Neural cell (in vitro differentiated cells): Measurements from ENCODE around the gene SBSN. TPM values are rescaled to one million over a fixed set of nuclear protein-coding genes. Genes with fewer than 3 reads are reported as not detected.

ENCODE experiments used
- H2AFZ ChIP-seq: fragments of 200-600, 300-800 bp; sonication (generic), shearing (Covaris generic); 2 replicates; pipeline ENCODE4 v1.6.0; 2014; ENCODE audit warnings: low read depth, mild to moderate bottlenecking, antibody characterized with exemption, low read length, moderate library complexity
- H3F3A ChIP-seq: fragments of 200-600 bp; shearing (Covaris generic); 2 replicates; pipeline ENCODE4 v1.6.1; 2016; ENCODE audit warnings: mild to moderate bottlenecking, moderate library complexity, mixed read lengths, antibody characterized with exemption, low read length; ENCODE audit not compliant: insufficient read depth, poor library complexity, severe bottlenecking
- H3K27ac ChIP-seq: fragments of 200-600, 300-800 bp; sonication (generic), shearing (Covaris generic); 2 replicates; pipeline ENCODE4 v1.5.1; 2014; ENCODE audit warnings: mild to moderate bottlenecking, low read length, moderate library complexity
- H3K27me3 ChIP-seq: fragments of 300-800, 200-600 bp; sonication (generic), shearing (Covaris generic); 2 replicates; pipeline ENCODE4 v1.6.0; 2014; ENCODE audit warnings: mild to moderate bottlenecking, low read depth, low read length, moderate library complexity; ENCODE audit not compliant: insufficient read depth
- H3K36me3 ChIP-seq: fragments of 300-800, 200-600 bp; sonication (generic), shearing (Covaris generic); 2 replicates; pipeline ENCODE4 v1.5.1; 2014; ENCODE audit warnings: mild to moderate bottlenecking, antibody characterized with exemption, low read length, moderate library complexity; ENCODE audit not compliant: insufficient read depth
- H3K4me2 ChIP-seq: fragments of 300-800, 200-600 bp; sonication (generic), shearing (Covaris generic); 2 replicates; pipeline ENCODE4 v1.6.0; 2014; ENCODE audit warnings: mild to moderate bottlenecking, low read length
- H3K4me3 ChIP-seq: fragments of 300-800, 200-600 bp; sonication (generic), shearing (Covaris generic); 2 replicates; pipeline ENCODE4 v1.5.1; 2014; ENCODE audit warnings: mild to moderate bottlenecking, low read length, moderate library complexity
- H3K79me2 ChIP-seq: fragments of 200-600 bp; shearing (Covaris generic); replicated peaks from 2 replicates; pipeline ENCODE4 v1.6.0; 2014; ENCODE audit warnings: mild to moderate bottlenecking, low read length, moderate library complexity; ENCODE audit not compliant: insufficient read depth
- H3K9ac ChIP-seq: fragments of 300-800, 200-600 bp; sonication (generic), shearing (Covaris generic); 2 replicates; pipeline ENCODE4 v1.6.1; 2016; ENCODE audit warnings: mild to moderate bottlenecking, low read length, mixed read lengths
- H3K9me2 ChIP-seq: fragments of 200-600 bp; shearing (Covaris generic); 2 replicates; pipeline ENCODE4 v1.6.1; 2016; ENCODE audit warnings: mild to moderate bottlenecking, low read length, mixed read lengths; ENCODE audit not compliant: insufficient read depth
- H3K9me3 ChIP-seq: fragments of 200-600, 300-800 bp; sonication (generic), shearing (Covaris generic); 2 replicates; pipeline ENCODE4 v1.6.1; 2016; ENCODE audit warnings: mild to moderate bottlenecking, mixed run types, low read length, moderate library complexity, mixed read lengths
- H4K20me1 ChIP-seq: fragments of 200-600 bp; shearing (Covaris generic); 2 replicates; pipeline ENCODE4 v1.6.1; 2016; ENCODE audit warnings: mild to moderate bottlenecking, mixed run types; ENCODE audit not compliant: insufficient read depth
- EP300 ChIP-seq: fragments of 450-650 bp; conservative IDR thresholded peaks from 2 replicates; pipeline ENCODE4 v1.6.1; 2014; ENCODE audit warnings: antibody characterized with exemption, mild to moderate bottlenecking, moderate library complexity; ENCODE audit not compliant: poor library complexity, severe bottlenecking
- EZH2 ChIP-seq: fragments of 200-600, 300-800 bp; shearing (Covaris generic), sonication (generic); IDR thresholded peaks from 2 replicates; pipeline ENCODE4 v1.6.1; 2014; ENCODE audit warnings: antibody characterized with exemption, low read length, borderline replicate concordance, mild to moderate bottlenecking; ENCODE audit not compliant: insufficient read depth, poor library complexity, severe bottlenecking
- MXI1 ChIP-seq: fragments of 450-650 bp; conservative IDR thresholded peaks from 2 replicates; pipeline ENCODE4 v1.6.1; 2014; ENCODE audit warnings: antibody characterized with exemption, mild to moderate bottlenecking; ENCODE audit not compliant: poor library complexity, severe bottlenecking
- POLR2AphosphoS5 ChIP-seq: IDR thresholded peaks from 2 replicates; pipeline ENCODE4 v1.6.1; 2012
- RAD21 ChIP-seq: fragments of 450-650 bp; conservative IDR thresholded peaks from 2 replicates; pipeline ENCODE4 v1.6.1; 2014; ENCODE audit warnings: antibody characterized with exemption, mild to moderate bottlenecking, moderate library complexity
- SMC3 ChIP-seq: fragments of 450-650 bp; conservative IDR thresholded peaks from 2 replicates; pipeline ENCODE4 v1.6.1; 2014; ENCODE audit warnings: antibody characterized with exemption, mild to moderate bottlenecking, moderate library complexity; ENCODE audit not compliant: poor library complexity
- TAF1 ChIP-seq: IDR thresholded peaks from 2 replicates; pipeline ENCODE4 v1.6.1; 2012; ENCODE audit warnings: low read depth
- polyA plus RNA-seq: library from polyadenylated mRNA; depleted of rRNA; stranded (reverse); fragments of >200 nt; gene quantifications from 2 replicates; pipeline ENCODE4 v1.2.3, GENCODE V29; 2014
- TF ChIP-seq, protein P1 (sequence below): fragments of 450-650 bp; IDR thresholded peaks from 2 replicates; pipeline ENCODE4 v1.5.1; 2014; ENCODE audit warnings: antibody characterized with exemption, mild to moderate bottlenecking, moderate library complexity; ENCODE audit not compliant: poor library complexity, severe bottlenecking
- TF ChIP-seq, protein P2 (sequence below): IDR thresholded peaks from 2 replicates; pipeline ENCODE4 v1.6.1; 2012; ENCODE audit warnings: borderline replicate concordance

The SBSN gene
- polyA plus RNA-seq, 1 donor from 2014 or later = not detected

DNA sequence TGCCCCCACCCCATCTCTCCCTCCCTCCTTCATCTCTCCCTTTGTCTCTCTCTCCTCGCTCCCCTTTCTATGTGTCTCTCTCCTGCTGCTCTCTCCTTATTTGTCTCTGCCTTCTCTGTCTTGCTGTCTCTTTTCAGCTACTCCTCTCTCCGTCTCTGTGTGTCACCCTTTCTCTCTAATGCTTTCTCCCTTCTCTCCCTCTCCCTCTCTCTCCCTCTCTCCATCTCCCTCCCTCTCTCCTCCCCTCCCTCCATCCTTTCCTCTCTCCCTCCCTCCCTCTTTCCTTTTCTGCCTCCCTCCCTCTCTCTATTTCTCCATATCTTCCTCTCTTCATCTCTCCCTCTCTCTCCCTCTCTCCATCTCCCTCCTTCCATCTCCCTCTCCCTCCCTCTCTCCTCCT is 34.7 kb upstream of the SBSN start:
- Histone ChIP-seq H3K9ac (no peak overlapping the region), H4K20me1 (no peaks in the 10 kb centered on the region), H3K27me3 (peaks cover 24% of the 10 kb centered on the region), H3K9me3 (no peaks in the 10 kb centered on the region), H2AFZ (no peak overlapping the region), H3K36me3 (no peaks in the 10 kb centered on the region), H3K79me2 (no peaks in the 10 kb centered on the region), H3K4me3 (no peak overlapping the region), H3K27ac (no peak overlapping the region), H3K4me2 (no peak overlapping the region), H3K9me2 (no peaks in the 10 kb centered on the region), H3F3A (no peaks in the 10 kb centered on the region)
- TF ChIP-seq, protein P1, sequence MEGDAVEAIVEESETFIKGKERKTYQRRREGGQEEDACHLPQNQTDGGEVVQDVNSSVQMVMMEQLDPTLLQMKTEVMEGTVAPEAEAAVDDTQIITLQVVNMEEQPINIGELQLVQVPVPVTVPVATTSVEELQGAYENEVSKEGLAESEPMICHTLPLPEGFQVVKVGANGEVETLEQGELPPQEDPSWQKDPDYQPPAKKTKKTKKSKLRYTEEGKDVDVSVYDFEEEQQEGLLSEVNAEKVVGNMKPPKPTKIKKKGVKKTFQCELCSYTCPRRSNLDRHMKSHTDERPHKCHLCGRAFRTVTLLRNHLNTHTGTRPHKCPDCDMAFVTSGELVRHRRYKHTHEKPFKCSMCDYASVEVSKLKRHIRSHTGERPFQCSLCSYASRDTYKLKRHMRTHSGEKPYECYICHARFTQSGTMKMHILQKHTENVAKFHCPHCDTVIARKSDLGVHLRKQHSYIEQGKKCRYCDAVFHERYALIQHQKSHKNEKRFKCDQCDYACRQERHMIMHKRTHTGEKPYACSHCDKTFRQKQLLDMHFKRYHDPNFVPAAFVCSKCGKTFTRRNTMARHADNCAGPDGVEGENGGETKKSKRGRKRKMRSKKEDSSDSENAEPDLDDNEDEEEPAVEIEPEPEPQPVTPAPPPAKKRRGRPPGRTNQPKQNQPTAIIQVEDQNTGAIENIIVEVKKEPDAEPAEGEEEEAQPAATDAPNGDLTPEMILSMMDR = no peak
- TF ChIP-seq EZH2 = no peak
- TF ChIP-seq TAF1 = no peak

DNA sequence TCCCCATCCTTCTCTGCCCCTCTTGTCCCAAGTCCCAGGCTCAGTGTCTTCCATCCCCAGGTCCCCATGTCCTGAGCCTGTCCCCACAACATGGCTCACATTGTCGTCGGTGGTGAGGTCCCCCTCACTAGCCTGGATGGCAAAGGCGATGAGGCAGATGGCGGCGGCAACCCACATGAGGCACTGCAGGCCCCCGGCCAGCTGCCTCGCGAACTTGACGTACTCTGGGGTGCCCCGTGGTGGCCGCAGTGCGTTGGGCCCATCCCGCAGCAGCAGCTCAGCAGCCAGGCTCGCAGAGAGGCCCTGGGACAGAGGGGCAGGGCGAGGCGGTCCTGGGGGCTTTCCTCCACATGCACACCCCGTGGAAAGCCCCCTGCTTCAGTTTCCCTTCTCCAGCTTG is 34.2 kb upstream of the SBSN start:
- Histone ChIP-seq H3K27me3 (peaks cover 27% of the 10 kb centered on the region), H4K20me1 (no peaks in the 10 kb centered on the region), H2AFZ (no peak overlapping the region), H3K9me2 (no peaks in the 10 kb centered on the region), H3K79me2 (no peaks in the 10 kb centered on the region), H3K9me3 (no peaks in the 10 kb centered on the region), H3K27ac (no peak overlapping the region), H3K9ac (no peak overlapping the region), H3K36me3 (no peaks in the 10 kb centered on the region), H3K4me3 (no peak overlapping the region), H3K4me2 (no peak overlapping the region), H3F3A (no peaks in the 10 kb centered on the region)
- TF ChIP-seq EZH2 (no peak), RAD21 (no peak), SMC3 (no peak), EP300 (no peak), POLR2AphosphoS5 (no peak), TAF1 (no peak), MXI1 (no peak)
- TF ChIP-seq, protein P1 = no peak
- TF ChIP-seq, protein P2, sequence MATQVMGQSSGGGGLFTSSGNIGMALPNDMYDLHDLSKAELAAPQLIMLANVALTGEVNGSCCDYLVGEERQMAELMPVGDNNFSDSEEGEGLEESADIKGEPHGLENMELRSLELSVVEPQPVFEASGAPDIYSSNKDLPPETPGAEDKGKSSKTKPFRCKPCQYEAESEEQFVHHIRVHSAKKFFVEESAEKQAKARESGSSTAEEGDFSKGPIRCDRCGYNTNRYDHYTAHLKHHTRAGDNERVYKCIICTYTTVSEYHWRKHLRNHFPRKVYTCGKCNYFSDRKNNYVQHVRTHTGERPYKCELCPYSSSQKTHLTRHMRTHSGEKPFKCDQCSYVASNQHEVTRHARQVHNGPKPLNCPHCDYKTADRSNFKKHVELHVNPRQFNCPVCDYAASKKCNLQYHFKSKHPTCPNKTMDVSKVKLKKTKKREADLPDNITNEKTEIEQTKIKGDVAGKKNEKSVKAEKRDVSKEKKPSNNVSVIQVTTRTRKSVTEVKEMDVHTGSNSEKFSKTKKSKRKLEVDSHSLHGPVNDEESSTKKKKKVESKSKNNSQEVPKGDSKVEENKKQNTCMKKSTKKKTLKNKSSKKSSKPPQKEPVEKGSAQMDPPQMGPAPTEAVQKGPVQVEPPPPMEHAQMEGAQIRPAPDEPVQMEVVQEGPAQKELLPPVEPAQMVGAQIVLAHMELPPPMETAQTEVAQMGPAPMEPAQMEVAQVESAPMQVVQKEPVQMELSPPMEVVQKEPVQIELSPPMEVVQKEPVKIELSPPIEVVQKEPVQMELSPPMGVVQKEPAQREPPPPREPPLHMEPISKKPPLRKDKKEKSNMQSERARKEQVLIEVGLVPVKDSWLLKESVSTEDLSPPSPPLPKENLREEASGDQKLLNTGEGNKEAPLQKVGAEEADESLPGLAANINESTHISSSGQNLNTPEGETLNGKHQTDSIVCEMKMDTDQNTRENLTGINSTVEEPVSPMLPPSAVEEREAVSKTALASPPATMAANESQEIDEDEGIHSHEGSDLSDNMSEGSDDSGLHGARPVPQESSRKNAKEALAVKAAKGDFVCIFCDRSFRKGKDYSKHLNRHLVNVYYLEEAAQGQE = no peak
